GM18526 (cell line): ENCODE data around the gene SFI1.

Experiments
- POLR2A ChIP-seq: IDR thresholded peaks from 3 replicates; pipeline ENCODE4 v1.6.1; 2011; ENCODE audit not compliant: insufficient read length; ENCODE audit errors: extremely low read depth

Gene SFI1

DNA sequence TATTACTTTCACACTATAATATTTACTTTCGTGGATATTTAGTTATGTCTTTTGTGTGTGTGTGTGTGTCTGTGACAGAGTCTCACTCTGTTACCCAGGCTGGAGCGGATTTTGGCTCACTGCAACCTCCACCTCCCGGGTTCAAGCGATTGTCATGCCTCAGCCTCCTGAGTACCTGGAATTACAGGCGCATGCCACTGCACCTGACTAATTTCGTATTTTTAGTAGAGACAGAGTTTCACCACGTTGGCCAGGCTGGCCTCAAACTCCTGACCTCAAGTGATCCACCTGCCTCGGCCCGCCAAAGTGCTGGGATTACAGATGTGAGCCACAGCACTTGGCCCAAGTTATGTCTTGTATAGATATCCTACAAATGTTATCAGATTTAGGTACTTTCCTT is 155.8 kb downstream of the SFI1 start:
- TF ChIP-seq POLR2A = no peak

GRCh38 chr22:31652911-31653684 is 156.8 kb downstream of the SFI1 start:
- no peak for TF ChIP-seq POLR2A

GRCh38 chr22:31653944-31654343 is 157.6 kb downstream of the SFI1 start:
- no peak for TF ChIP-seq POLR2A

DNA sequence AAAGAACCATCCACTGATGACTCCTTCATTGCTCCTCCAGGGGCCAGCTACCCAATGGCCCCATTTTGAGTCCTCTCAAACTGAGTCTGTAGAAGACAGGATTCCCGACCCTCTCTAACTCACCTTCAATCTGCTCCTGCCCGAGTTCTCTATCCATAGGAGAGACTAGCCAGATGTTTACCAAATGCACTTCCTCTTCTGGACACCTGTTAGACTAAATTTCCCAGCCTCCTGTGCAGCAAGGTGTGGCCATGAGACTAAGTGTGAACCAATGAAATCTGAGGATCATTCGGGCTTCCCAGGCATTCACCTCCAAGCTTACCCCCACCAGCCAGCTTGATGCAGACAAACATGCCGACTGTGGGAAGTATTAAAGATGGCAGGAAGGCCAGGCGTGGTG is 158.1 kb downstream of the SFI1 start:
- TF ChIP-seq POLR2A = no peak

- TF ChIP-seq POLR2A = no peak
Measured at GRCh38 chr22:31659246-31659645, 162.9 kb downstream of the SFI1 start.

GRCh38 chr22:31661851-31662667 is 165.7 kb downstream of the SFI1 start, which contains the start of gene PISD:
PISD (minus strand) TSS chr22:31662215; CDS start chr22:31662208, 7 bp downstream.
- TF ChIP-seq POLR2A = peak; percentile 75

GRCh38 chr22:31662668-31663037 is 166.3 kb downstream of the SFI1 start:
- TF ChIP-seq POLR2A = no peak
